IgD-negative memory B cell (primary cell): ENCODE measurements around the gene MRPS11. TPM values are rescaled to one million over a fixed set of nuclear protein-coding genes. Genes with fewer than 3 reads are reported as not detected.
"Not testable (repeated sequence)": the region's sequence is repeated elsewhere in the genome, so short reads cannot be mapped to it uniquely, and the experiment has no call there.

ENCODE experiments used
- H3K27ac Mint-ChIP-seq, 3 donors: one replicate each; pipeline ENCODE4 v1.8.0; 2020 to 2022; ENCODE audit warnings: mild to moderate bottlenecking in 3 of 3, mixed read lengths in 3 of 3, moderate library complexity in 1 of 3
- H3K27me3 Mint-ChIP-seq: one replicate; pipeline ENCODE4 v1.8.0; 2021; ENCODE audit warnings: mixed read lengths
- H3K36me3 Mint-ChIP-seq: one replicate; pipeline ENCODE4 v1.8.0; 2020; ENCODE audit warnings: mild to moderate bottlenecking, mixed read lengths
- H3K4me1 Mint-ChIP-seq, 3 donors: one replicate each; pipeline ENCODE4 v1.8.0; 2020 to 2022; ENCODE audit warnings: mixed read lengths in 3 of 3, mild to moderate bottlenecking in 1 of 3
- H3K4me3 Mint-ChIP-seq, 4 donors: one replicate each; pipeline ENCODE4 v1.8.0; 2020 to 2022; ENCODE audit warnings: mild to moderate bottlenecking in 4 of 4, mixed read lengths in 4 of 4, moderate library complexity in 3 of 4
- H3K9me3 Mint-ChIP-seq, 3 donors: one replicate each; pipeline ENCODE4 v1.8.0; 2020 to 2021; ENCODE audit warnings: mixed read lengths in 3 of 3, mild to moderate bottlenecking in 1 of 3
- polyA plus RNA-seq: library from polyadenylated mRNA; unstranded; fragments of 300-500 nt; fragmentation: Illumina TruSeq; gene quantifications from one replicate; pipeline ENCODE4 v1.2.3, GENCODE V29; 2021

MRPS11 gene
- polyA plus RNA-seq, 1 donor from 2014 or later: 60.1 TPM

- Mint-ChIP-seq H3K27me3 (no peaks in the 10 kb centered on the region), H3K4me1 (no peaks in the 10 kb centered on the region), H3K4me3 (no peak overlapping the region), H3K36me3 (peaks cover 1% of the 10 kb centered on the region), H3K9me3 (no peaks in the 10 kb centered on the region), H3K27ac (no peak overlapping the region)
Measured at GRCh38 chr15:88491158-88491557, 23.6 kb downstream of the MRPS11 start.

DNA sequence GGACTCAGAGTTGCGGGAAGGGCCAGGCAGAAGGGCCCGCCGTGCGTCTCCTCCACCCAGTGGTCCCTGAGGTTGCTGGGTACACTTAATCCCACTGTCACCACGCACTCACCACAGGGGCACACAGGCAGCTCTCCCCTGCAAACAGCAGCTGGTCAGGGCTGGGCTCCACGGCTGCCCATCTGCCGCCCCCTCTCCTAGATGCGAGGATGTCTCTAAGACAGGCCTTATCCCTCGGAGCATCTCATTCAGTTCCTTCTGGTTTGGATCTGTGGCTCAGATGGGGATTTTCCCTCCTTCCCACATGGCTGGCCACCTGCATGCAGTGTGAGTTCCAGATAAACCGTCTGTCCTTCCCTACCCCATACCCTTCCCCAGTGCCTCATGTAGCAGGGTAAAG is 26.3 kb downstream of the MRPS11 start:
- Mint-ChIP-seq H3K27me3 (no peaks in the 10 kb centered on the region), H3K36me3 (peaks cover 1% of the 10 kb centered on the region), H3K27ac (no peak overlapping the region), H3K9me3 (no peaks in the 10 kb centered on the region), H3K4me1 (no peaks in the 10 kb centered on the region), H3K4me3 (no peak overlapping the region)

GRCh38 chr15:88497109-88497765 is 29.7 kb downstream of the MRPS11 start:
- Mint-ChIP-seq H3K27ac (no peak overlapping the region), H3K9me3 (no peaks in the 10 kb centered on the region), H3K4me1 (no peaks in the 10 kb centered on the region), H3K36me3 (peaks cover 1% of the 10 kb centered on the region), H3K27me3 (no peaks in the 10 kb centered on the region), H3K4me3 (no peak overlapping the region)

- Mint-ChIP-seq H3K27ac (no peak overlapping the region), H3K27me3 (no peaks in the 10 kb centered on the region), H3K4me3 (no peak overlapping the region), H3K9me3 (no peaks in the 10 kb centered on the region), H3K4me1 (no peaks in the 10 kb centered on the region), H3K36me3 (no peaks in the 10 kb centered on the region)
Measured at GRCh38 chr15:88498996-88499395, 31.5 kb downstream of the MRPS11 start.

- Mint-ChIP-seq H3K4me1 (no peaks in the 10 kb centered on the region), H3K27me3 (no peaks in the 10 kb centered on the region), H3K36me3 (peaks cover 12% of the 10 kb centered on the region), H3K4me3 (no peak overlapping the region), H3K27ac (no peak overlapping the region), H3K9me3 (no peaks in the 10 kb centered on the region)
Measured at GRCh38 chr15:88504445-88504844, 36.9 kb downstream of the MRPS11 start.

GRCh38 chr15:88505721-88506120 is 38.2 kb downstream of the MRPS11 start:
- H3K9me3 Mint-ChIP-seq: no peaks in the 10 kb centered on the region
- no peak overlapping the region for H3K4me3 Mint-ChIP-seq
- no peaks in the 10 kb centered on the region for H3K4me1 Mint-ChIP-seq
- no peaks in the 10 kb centered on the region for H3K27me3 Mint-ChIP-seq
- peaks cover 14% of the 10 kb centered on the region for H3K36me3 Mint-ChIP-seq
- no peak overlapping the region for H3K27ac Mint-ChIP-seq

DNA sequence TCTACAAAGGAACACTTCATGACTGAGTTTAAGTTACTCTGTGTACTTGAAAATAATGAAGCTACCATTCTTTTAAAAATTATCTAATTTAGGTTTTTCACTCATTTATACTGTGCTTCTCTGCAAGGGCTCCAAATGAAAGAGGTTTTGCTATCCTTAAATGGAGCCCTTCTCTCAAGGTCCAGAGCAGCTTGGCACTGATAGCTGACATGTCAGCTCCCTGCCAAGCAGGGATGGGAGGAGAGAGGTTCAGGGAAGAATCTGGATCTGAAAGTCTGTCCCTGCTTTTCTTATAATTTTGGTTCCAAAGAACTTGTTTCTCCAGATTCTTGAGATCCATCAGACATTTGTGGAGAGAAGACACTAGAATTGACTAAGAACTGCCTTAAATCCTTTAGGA is 39.1 kb downstream of the MRPS11 start:
- no peaks in the 10 kb centered on the region for H3K27me3 Mint-ChIP-seq
- no peak overlapping the region for H3K27ac Mint-ChIP-seq
- no peaks in the 10 kb centered on the region for H3K4me1 Mint-ChIP-seq
- H3K36me3 Mint-ChIP-seq: peaks cover 18% of the 10 kb centered on the region
- H3K9me3 Mint-ChIP-seq: no peaks in the 10 kb centered on the region
- H3K4me3 Mint-ChIP-seq: no peak overlapping the region

GRCh38 chr15:88509321-88509720 is 41.8 kb downstream of the MRPS11 start:
- Mint-ChIP-seq H3K4me1 (no peaks in the 10 kb centered on the region), H3K27ac (no peak overlapping the region), H3K4me3 (no peak overlapping the region), H3K27me3 (no peaks in the 10 kb centered on the region), H3K36me3 (peaks cover 17% of the 10 kb centered on the region), H3K9me3 (no peaks in the 10 kb centered on the region)

DNA sequence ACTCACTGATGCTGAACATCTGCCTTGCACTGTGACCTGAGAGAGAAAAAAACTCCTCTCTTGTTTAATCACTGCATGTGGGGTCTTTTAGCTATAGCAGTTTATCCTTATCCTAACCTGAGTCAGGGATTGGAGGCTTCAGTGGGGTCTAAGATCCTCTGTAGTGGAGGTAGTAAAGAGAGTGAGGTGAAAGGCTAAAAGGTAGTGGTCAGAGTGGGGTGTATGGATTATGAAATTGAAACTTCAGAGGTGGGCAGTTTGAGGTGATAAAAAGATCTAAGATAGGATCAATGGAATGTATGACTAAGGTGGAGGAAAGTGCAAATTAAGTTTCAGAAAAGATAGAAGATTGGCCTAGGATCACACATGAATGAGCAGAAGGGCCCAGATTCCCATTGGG is 42.5 kb downstream of the MRPS11 start:
- Mint-ChIP-seq H3K27ac (no peak overlapping the region), H3K27me3 (no peaks in the 10 kb centered on the region), H3K9me3 (no peaks in the 10 kb centered on the region), H3K4me1 (no peaks in the 10 kb centered on the region), H3K4me3 (peak overlapping the region in 1 of 4 donors; percentile 10), H3K36me3 (peaks cover 16% of the 10 kb centered on the region)

DNA sequence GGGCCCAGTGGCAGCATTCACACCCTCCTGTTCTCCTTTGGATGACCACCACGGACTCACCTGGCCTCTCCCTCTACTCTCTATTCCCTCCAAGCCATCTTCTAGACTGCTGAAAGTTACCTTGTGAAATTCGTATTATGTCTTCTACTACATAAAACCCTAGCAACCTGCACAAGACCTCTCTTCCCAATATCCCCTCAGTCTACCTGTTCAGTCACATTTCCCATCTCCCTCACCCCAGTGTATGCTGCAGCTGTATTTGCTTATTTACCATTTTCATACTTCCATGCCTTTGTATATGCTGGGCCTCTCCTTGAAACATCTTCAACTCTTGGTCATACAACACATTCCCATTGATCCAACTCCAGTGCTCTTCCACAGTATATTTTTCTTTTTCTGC is 43.7 kb downstream of the MRPS11 start:
- Mint-ChIP-seq H3K4me3 (no peak overlapping the region), H3K4me1 (no peaks in the 10 kb centered on the region), H3K9me3 (no peaks in the 10 kb centered on the region), H3K36me3 (peaks cover 14% of the 10 kb centered on the region), H3K27me3 (no peaks in the 10 kb centered on the region), H3K27ac (no peak overlapping the region)

- peaks cover 17% of the 10 kb centered on the region for H3K36me3 Mint-ChIP-seq
Measured at GRCh38 chr15:88512078-88512477, 44.6 kb downstream of the MRPS11 start.

DNA sequence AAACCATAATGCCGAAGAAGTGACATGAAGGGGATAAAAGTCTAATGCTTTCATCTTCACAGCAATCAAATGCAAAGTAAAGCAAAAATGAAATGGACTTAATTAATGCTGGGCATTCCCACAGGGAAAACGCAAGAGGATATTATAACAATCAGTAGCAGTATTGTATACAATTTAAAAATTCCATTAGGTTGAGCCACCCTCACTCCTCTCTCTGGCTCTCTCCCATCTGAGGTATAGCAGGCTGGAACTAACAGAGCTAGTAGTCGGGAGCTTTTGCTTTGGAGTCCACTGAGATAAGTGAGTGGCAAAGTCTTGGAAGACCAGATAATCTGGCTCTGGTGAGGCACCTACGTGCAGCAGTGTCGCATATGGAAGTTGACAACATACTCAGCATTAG is 45.1 kb downstream of the MRPS11 start:
- no peak overlapping the region for H3K27ac Mint-ChIP-seq
- H3K27me3 Mint-ChIP-seq: no peaks in the 10 kb centered on the region
- H3K36me3 Mint-ChIP-seq: peaks cover 17% of the 10 kb centered on the region
- no peaks in the 10 kb centered on the region for H3K4me1 Mint-ChIP-seq
- no peaks in the 10 kb centered on the region for H3K9me3 Mint-ChIP-seq
- H3K4me3 Mint-ChIP-seq: no peak overlapping the region

More at GRCh38 chr15:88512078-88512477, 44.6 kb downstream of the MRPS11 start:
- no peaks in the 10 kb centered on the region for H3K9me3 Mint-ChIP-seq
- H3K27ac Mint-ChIP-seq: no peak overlapping the region
- no peaks in the 10 kb centered on the region for H3K27me3 Mint-ChIP-seq
- H3K4me3 Mint-ChIP-seq: no peak overlapping the region
- H3K4me1 Mint-ChIP-seq: no peaks in the 10 kb centered on the region

- Mint-ChIP-seq H3K27ac (no peak overlapping the region), H3K9me3 (no peaks in the 10 kb centered on the region), H3K4me3 (no peak overlapping the region), H3K36me3 (peaks cover 18% of the 10 kb centered on the region), H3K27me3 (no peaks in the 10 kb centered on the region), H3K4me1 (no peaks in the 10 kb centered on the region)
Measured at GRCh38 chr15:88513195-88513594, 45.7 kb downstream of the MRPS11 start.

- Mint-ChIP-seq H3K27ac (no peak overlapping the region), H3K36me3 (peaks cover 20% of the 10 kb centered on the region), H3K4me1 (no peaks in the 10 kb centered on the region), H3K4me3 (no peak overlapping the region), H3K9me3 (no peaks in the 10 kb centered on the region), H3K27me3 (no peaks in the 10 kb centered on the region)
Measured at GRCh38 chr15:88518903-88519302, 51.4 kb downstream of the MRPS11 start.

- not testable (repeated sequence) for H3K27me3 Mint-ChIP-seq
Measured at GRCh38 chr15:88524094-88524493, 56.6 kb downstream of the MRPS11 start.

GRCh38 chr15:88525418-88525817 is 57.9 kb downstream of the MRPS11 start:
- Mint-ChIP-seq H3K9me3 (no peaks in the 10 kb centered on the region), H3K27ac (no peak overlapping the region), H3K4me1 (no peaks in the 10 kb centered on the region), H3K36me3 (peaks cover 23% of the 10 kb centered on the region), H3K4me3 (peak overlapping the region in 1 of 4 donors; percentile 7), H3K27me3 (no peaks in the 10 kb centered on the region)

More at GRCh38 chr15:88524094-88524493, 56.6 kb downstream of the MRPS11 start:
- H3K36me3 Mint-ChIP-seq: peaks cover 16% of the 10 kb centered on the region
- H3K4me1 Mint-ChIP-seq, H3K4me3 Mint-ChIP-seq, H3K9me3 Mint-ChIP-seq, H3K27ac Mint-ChIP-seq: not testable (repeated sequence)
